HepG2 (cell line): ENCODE data around the gene MAN1A1. TPM values are rescaled to one million over a fixed set of nuclear protein-coding genes. Genes with fewer than 3 reads are reported as not detected.

Source experiments
- BRD4 ChIP-seq: sonication (generic); formaldehyde crosslinking; IDR thresholded peaks from 2 replicates; pipeline ENCODE4 v1.4.0; 2020; ENCODE audit warnings: missing genetic modification reagents
- ELF1 ChIP-seq: sonication (generic); formaldehyde crosslinking; IDR thresholded peaks from 2 replicates; pipeline ENCODE4 v1.4.0; 2020; ENCODE audit warnings: missing genetic modification reagents
- ESRRA ChIP-seq: sonication (generic); formaldehyde crosslinking; IDR thresholded peaks from 2 replicates; pipeline ENCODE4 v1.5.1; 2020; ENCODE audit warnings: mild to moderate bottlenecking, low read depth, missing genetic modification reagents
- GMEB1 ChIP-seq: sonication (generic); formaldehyde crosslinking; IDR thresholded peaks from 2 replicates; pipeline ENCODE4 v1.5.1; 2020; ENCODE audit warnings: missing genetic modification reagents, mild to moderate bottlenecking, borderline replicate concordance
- MAFG ChIP-seq: sonication (generic); formaldehyde crosslinking; IDR thresholded peaks from 2 replicates; pipeline ENCODE4 v1.5.1; 2020; ENCODE audit warnings: mild to moderate bottlenecking, missing genetic modification reagents
- NFKBIZ ChIP-seq: IDR thresholded peaks from 2 replicates; pipeline ENCODE4 v1.6.1; 2018; ENCODE audit warnings: missing genetic modification reagents, missing compliant biosample characterization
- NR2F6 ChIP-seq, 2 experiments: IDR thresholded peaks; 2 replicates each; pipeline ENCODE4 v1.6.1; 2016; ENCODE audit warnings: antibody characterized with exemption in 1 of 2, mild to moderate bottlenecking in 1 of 2
- SMAD1 ChIP-seq: sonication (generic); formaldehyde crosslinking; IDR thresholded peaks from 2 replicates; pipeline ENCODE4 v1.4.0; 2020; ENCODE audit warnings: missing genetic modification reagents, low read depth, mild to moderate bottlenecking, borderline replicate concordance
- SRF ChIP-seq: IDR thresholded peaks from 2 replicates; pipeline ENCODE4 v1.6.1; 2011; ENCODE audit warnings: mild to moderate bottlenecking, low read depth, low read length, moderate library complexity
- ZBTB20 ChIP-seq: sonication (generic); formaldehyde crosslinking; IDR thresholded peaks from 2 replicates; pipeline ENCODE4 v1.8.1; 2023; ENCODE audit warnings: missing genetic modification reagents, low read depth, mild to moderate bottlenecking, borderline replicate concordance
- ZBTB4 ChIP-seq: sonication (generic); formaldehyde crosslinking; IDR thresholded peaks from 2 replicates; pipeline ENCODE4 v1.4.0; 2020; ENCODE audit warnings: missing genetic modification reagents, mild to moderate bottlenecking, borderline replicate concordance
- ZNF138 ChIP-seq: sonication (generic); formaldehyde crosslinking; IDR thresholded peaks from 2 replicates; pipeline ENCODE4 v1.5.0; 2020; ENCODE audit warnings: mild to moderate bottlenecking, low read depth, missing genetic modification reagents
- ZNF687 ChIP-seq: sonication (generic); formaldehyde crosslinking; IDR thresholded peaks from 2 replicates; pipeline ENCODE4 v1.5.1; 2020; ENCODE audit warnings: mild to moderate bottlenecking, missing genetic modification reagents, moderate library complexity
- ZNF790 ChIP-seq: sonication (generic); formaldehyde crosslinking; IDR thresholded peaks from 2 replicates; pipeline ENCODE4 v1.8.0; 2022; ENCODE audit warnings: missing genetic modification reagents, mild to moderate bottlenecking, borderline replicate concordance
- polyA plus RNA-seq, 8 experiments: library from polyadenylated mRNA; depleted of rRNA in 3 of 8; stranded (reverse) in 7 of 8; unstranded in 1 of 8; fragments of >200 nt; fragmentation: Illumina TruSeq in 4 of 8; extraction: Trizol in 4 of 8; gene quantifications; 2 replicates each; pipeline versions ENCODE4 v1.2.1 to v1.2.3, GENCODE V29; 2011 to 2016; ENCODE audit warnings: low read depth in 4 of 8, missing spikeins in 1 of 8, mixed read lengths in 1 of 8; ENCODE audit not compliant: insufficient read depth in 1 of 8
- total RNA-seq, 5 experiments: library from RNA; depleted of rRNA; stranded (reverse); fragments of >200 nt; fragmentation: Illumina TruSeq; extraction: Trizol; gene quantifications; 2 replicates each; pipeline ENCODE4 v1.2.3, GENCODE V29; 2016; ENCODE audit warnings: low read depth in 1 of 5
- TF ChIP-seq, protein P1 (sequence below): sonication (generic); formaldehyde crosslinking; IDR thresholded peaks from 2 replicates; pipeline ENCODE4 v1.8.0; 2022; ENCODE audit warnings: missing genetic modification reagents, mild to moderate bottlenecking, inconsistent platforms, borderline replicate concordance
- TF ChIP-seq, protein P2 (sequence below): sonication (generic); formaldehyde crosslinking; IDR thresholded peaks from 2 replicates; pipeline ENCODE4 v1.5.1; 2020; ENCODE audit warnings: missing genetic modification reagents, mild to moderate bottlenecking, borderline replicate concordance

The MAN1A1 gene
- total and polyA plus RNA-seq, 2 of the 13 experiments (the other 11 are each of a cell fraction or from before 2014, with no cell fraction given) = 156 to 236 TPM

GRCh38 chr6:119348096-119348747 lies 1.3 kb downstream of the MAN1A1 start (continued):
- TF ChIP-seq ZNF687 (CRISPR knock-in tag) (peak; percentile 88), ZNF138 (no peak; the same call in 1 of the 2 replicates), ZNF790 (no peak), MAFG (no peak), NR2F6 (IDR thresholded peaks at IDR 0.05) (peak; percentile 70; the same call in 1 of the 2 replicates), NR2F6 (CRISPR knock-in tag; IDR thresholded peaks at IDR 0.05) (peak; percentile 76), ELF1 (no peak), NFKBIZ (CRISPR knock-in tag) (no peak), BRD4 (CRISPR knock-in tag) (no peak), SMAD1 (no peak), ZBTB20 (CRISPR knock-in tag) (peak; percentile 71; the same call in 1 of the 2 replicates), SRF (no peak), GMEB1 (CRISPR knock-in tag) (no peak; the same call in 1 of the 2 replicates), ZBTB4 (CRISPR knock-in tag) (no peak; the same call in 1 of the 2 replicates), ESRRA (CRISPR knock-in tag) (peak; percentile 69)
- TF ChIP-seq, protein P1, sequence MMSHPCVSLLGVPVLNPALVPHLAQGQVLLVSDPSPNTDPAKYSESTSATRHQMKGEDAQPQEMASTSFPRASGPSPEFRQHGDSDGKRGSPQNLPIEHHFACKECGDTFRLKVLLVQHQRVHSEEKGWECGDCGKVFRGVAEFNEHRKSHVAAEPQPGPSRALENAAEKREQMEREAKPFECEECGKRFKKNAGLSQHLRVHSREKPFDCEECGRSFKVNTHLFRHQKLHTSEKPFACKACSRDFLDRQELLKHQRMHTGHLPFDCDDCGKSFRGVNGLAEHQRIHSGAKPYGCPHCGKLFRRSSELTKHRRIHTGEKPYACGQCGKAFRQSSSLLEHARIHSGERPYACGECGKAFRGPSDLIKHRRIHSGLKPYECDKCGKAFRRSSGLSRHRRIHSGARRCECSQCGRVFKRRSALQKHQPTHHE (CRISPR knock-in tag) = no peak
- TF ChIP-seq, protein P2, sequence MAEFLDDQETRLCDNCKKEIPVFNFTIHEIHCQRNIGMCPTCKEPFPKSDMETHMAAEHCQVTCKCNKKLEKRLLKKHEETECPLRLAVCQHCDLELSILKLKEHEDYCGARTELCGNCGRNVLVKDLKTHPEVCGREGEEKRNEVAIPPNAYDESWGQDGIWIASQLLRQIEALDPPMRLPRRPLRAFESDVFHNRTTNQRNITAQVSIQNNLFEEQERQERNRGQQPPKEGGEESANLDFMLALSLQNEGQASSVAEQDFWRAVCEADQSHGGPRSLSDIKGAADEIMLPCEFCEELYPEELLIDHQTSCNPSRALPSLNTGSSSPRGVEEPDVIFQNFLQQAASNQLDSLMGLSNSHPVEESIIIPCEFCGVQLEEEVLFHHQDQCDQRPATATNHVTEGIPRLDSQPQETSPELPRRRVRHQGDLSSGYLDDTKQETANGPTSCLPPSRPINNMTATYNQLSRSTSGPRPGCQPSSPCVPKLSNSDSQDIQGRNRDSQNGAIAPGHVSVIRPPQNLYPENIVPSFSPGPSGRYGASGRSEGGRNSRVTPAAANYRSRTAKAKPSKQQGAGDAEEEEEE (CRISPR knock-in tag) = no peak
